GM12801 (cell line): Measurements from ENCODE around the gene INSYN2A.

Experiments used
- TF ChIP-seq, protein P1 (sequence below): IDR thresholded peaks from one replicate; pipeline ENCODE4 v1.5.1; 2011; ENCODE audit warnings: control low read depth; ENCODE audit not compliant: insufficient read length; ENCODE audit errors: extremely low read depth

The INSYN2A gene

DNA sequence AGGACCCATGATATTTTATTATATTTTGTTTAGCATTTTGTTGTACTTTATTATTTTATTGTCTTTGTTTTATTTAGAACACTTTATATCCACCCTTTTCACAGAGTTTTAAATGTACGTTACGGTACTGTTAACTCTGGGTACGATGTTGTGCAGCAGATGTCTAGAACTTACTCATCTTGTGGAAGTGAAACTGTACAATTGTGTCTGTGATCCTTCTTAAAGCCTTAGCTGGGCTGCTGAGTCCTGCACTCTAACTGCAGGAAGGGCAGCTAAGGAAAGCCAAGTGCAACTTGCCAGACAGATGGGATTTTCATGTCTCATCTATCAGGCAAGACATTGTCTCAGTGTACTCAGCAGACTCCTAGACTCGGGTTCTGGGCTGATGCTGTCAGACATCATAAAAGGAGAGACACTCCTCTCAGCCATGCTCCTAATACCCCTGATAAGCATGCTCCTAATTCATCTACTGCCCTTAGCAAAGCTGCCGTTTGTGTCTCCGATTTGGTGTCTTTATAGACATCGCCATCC is 14.6 kb upstream of the INSYN2A start:
- TF ChIP-seq, protein P1, sequence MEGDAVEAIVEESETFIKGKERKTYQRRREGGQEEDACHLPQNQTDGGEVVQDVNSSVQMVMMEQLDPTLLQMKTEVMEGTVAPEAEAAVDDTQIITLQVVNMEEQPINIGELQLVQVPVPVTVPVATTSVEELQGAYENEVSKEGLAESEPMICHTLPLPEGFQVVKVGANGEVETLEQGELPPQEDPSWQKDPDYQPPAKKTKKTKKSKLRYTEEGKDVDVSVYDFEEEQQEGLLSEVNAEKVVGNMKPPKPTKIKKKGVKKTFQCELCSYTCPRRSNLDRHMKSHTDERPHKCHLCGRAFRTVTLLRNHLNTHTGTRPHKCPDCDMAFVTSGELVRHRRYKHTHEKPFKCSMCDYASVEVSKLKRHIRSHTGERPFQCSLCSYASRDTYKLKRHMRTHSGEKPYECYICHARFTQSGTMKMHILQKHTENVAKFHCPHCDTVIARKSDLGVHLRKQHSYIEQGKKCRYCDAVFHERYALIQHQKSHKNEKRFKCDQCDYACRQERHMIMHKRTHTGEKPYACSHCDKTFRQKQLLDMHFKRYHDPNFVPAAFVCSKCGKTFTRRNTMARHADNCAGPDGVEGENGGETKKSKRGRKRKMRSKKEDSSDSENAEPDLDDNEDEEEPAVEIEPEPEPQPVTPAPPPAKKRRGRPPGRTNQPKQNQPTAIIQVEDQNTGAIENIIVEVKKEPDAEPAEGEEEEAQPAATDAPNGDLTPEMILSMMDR = no peak

DNA sequence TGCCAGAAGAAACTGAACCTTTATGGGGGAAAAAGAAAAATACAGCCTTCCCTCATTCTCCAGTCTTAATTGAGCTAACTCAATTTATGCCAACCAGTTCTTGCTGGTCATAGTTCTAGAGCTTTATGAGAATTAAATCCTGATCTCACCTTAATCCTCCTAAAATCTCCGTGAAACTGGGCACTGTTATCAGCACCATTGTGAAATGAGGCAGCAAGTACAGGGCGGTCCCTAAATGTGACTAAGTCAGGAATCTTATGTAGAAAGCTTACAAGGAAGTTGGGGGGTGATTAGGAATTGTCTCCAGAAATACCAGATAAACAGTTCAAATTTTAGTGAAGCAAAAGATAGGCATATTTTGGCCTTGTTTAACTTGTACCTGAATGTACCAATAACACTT is 10.7 kb upstream of the INSYN2A start:
- TF ChIP-seq, protein P1 = no peak

DNA sequence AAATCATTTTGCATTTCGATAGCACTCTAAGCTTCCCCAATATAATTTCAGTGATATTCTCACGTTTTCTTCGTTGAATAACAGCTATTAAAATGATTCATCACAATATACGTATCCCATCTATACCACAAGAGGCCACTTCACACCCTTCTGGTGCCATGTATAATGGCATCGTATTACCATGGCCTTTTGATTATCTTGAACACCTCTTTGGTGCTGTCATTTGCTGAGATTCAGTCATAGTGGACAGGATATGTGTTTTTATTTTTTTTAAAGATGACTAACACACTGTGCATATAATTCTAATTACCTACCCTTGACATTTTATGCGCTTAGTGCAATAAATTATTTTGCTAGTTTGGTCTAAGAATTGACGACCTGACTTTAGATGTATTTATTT is 6.7 kb upstream of the INSYN2A start:
- TF ChIP-seq, protein P1 = no peak

DNA sequence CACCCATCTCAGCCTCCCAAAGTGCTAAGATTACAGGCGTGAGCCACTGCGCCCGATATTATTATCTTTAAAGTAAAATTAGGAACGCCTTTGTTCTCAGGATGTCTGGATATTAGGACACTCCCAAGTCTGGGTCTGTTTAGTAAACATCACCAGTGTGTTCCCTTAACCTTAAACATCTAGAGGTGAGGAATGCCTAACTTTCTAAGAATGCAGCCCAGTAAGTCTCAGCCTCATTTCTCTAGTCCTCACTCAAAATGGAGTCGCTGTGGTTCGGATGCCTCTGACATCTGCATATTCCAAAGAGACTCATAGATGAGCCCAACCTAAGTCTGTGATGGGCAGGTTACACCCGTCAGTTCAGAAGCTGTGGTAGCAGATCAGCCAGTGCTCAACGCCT is 4.3 kb upstream of the INSYN2A start:
- TF ChIP-seq, protein P1 = no peak

DNA sequence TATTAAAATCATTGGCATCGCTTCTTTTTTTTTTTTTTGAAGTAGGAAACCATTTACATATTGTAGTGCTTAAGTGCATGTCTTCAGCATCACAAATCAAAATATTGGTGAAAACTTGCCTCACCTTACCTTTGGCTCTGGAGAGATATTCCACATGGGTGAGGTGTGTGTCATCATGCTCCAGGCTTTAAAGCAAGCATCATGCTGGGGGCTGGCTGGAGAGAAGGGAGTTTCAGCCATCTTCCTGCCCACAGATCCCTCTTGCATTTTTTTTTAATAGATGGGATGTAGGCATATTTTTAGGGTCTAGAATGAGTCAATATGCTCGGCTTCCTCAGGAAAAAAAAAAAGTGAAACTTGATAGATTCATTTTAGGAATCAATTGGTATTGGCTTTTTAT is 2.3 kb upstream of the INSYN2A start:
- TF ChIP-seq, protein P1 = no peak

DNA sequence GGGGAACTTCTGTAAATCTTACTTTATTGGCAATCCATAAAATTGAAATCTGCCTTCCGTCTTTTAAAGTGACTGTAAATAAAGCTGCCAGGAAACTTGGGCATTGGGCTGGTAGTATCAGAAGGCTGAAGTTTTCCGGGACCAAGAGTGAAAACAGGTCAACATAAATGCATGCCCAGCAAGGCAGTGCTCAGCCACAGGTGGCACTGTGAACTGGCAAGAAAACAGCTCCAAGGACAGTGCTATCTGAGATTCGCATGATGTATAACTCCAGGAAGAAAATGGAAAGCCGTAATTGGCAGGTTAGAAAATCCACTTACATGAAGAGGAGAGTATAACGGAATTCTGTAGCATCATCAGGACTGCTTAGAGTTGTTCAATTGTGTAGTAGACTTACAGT is 1.9 kb upstream of the INSYN2A start:
- TF ChIP-seq, protein P1 = no peak

DNA sequence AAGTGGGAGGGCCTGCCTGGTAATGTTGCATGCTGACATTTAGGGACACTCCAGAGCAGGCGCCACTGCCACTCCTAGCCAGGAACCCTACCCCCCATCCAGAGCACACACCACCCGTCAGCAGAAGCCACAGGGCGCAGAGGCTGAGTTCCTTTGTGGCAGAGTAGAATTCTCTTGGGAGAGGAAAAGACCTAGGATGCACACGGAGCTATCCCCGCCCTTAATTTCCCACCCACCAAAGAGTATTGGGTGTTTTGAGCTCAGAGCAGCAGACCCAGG is 702 bp upstream of the INSYN2A start:
- TF ChIP-seq, protein P1 = no peak
